GM18861 (cell line): Measurements from ENCODE around the gene MYO5B.

Experiments
- ATAC-seq: cut with Tn5 transposase; IDR thresholded peaks from one replicate; pipeline ENCODE4 v1.9.1; 2021; ENCODE audit not compliant: unreplicated experiment

MYO5B gene

GRCh38 chr18:50073319-50073718 is 121.6 kb downstream of the MYO5B start:
- no peak for ATAC-seq

- no peak for ATAC-seq
Observed at GRCh38 chr18:50072146-50072545, 122.8 kb downstream of the MYO5B start.

- no peak for ATAC-seq
Observed at GRCh38 chr18:50071397-50071796, 123.5 kb downstream of the MYO5B start.

GRCh38 chr18:50069422-50069821 is 125.5 kb downstream of the MYO5B start:
- ATAC-seq: no peak

- no peak for ATAC-seq
Observed at GRCh38 chr18:50065527-50065926, 129.4 kb downstream of the MYO5B start.

GRCh38 chr18:50065039-50065438 is 129.9 kb downstream of the MYO5B start:
- ATAC-seq: no peak

- no peak for ATAC-seq
Observed at GRCh38 chr18:50061876-50062517, 132.9 kb downstream of the MYO5B start.

- ATAC-seq: no peak
Observed at GRCh38 chr18:50060822-50061221, 134.1 kb downstream of the MYO5B start.

- ATAC-seq: no peak
Observed at GRCh38 chr18:50058731-50059130, 136.2 kb downstream of the MYO5B start.

GRCh38 chr18:50057009-50057408 is 137.9 kb downstream of the MYO5B start:
- ATAC-seq: no peak

- no peak for ATAC-seq
Observed at GRCh38 chr18:50056185-50056584, 138.8 kb downstream of the MYO5B start.

- no peak for ATAC-seq
Observed at GRCh38 chr18:50055488-50055887, 139.5 kb downstream of the MYO5B start.

GRCh38 chr18:50053111-50053510 is 141.8 kb downstream of the MYO5B start:
- ATAC-seq: no peak

- ATAC-seq: no peak
Observed at GRCh38 chr18:50051288-50051687, 143.7 kb downstream of the MYO5B start.

GRCh38 chr18:50045126-50045525 is 149.8 kb downstream of the MYO5B start:
- ATAC-seq: no peak

- ATAC-seq: no peak
Observed at GRCh38 chr18:50044402-50044801, 150.5 kb downstream of the MYO5B start.

- no peak for ATAC-seq
Observed at GRCh38 chr18:50042611-50043010, 152.3 kb downstream of the MYO5B start.

- ATAC-seq: no peak
Observed at GRCh38 chr18:50039746-50040145, 155.2 kb downstream of the MYO5B start.

GRCh38 chr18:50038448-50038847 is 156.5 kb downstream of the MYO5B start:
- no peak for ATAC-seq

- ATAC-seq: no peak
Observed at GRCh38 chr18:50034029-50034428, 160.9 kb downstream of the MYO5B start.

GRCh38 chr18:50033004-50033403 is 161.9 kb downstream of the MYO5B start:
- ATAC-seq: no peak

GRCh38 chr18:50030146-50030545 is 164.8 kb downstream of the MYO5B start:
- no peak for ATAC-seq

- ATAC-seq: no peak
Observed at GRCh38 chr18:50027996-50028395, 167.0 kb downstream of the MYO5B start.
